ENCODE data around the gene RBPJ.

DNA sequence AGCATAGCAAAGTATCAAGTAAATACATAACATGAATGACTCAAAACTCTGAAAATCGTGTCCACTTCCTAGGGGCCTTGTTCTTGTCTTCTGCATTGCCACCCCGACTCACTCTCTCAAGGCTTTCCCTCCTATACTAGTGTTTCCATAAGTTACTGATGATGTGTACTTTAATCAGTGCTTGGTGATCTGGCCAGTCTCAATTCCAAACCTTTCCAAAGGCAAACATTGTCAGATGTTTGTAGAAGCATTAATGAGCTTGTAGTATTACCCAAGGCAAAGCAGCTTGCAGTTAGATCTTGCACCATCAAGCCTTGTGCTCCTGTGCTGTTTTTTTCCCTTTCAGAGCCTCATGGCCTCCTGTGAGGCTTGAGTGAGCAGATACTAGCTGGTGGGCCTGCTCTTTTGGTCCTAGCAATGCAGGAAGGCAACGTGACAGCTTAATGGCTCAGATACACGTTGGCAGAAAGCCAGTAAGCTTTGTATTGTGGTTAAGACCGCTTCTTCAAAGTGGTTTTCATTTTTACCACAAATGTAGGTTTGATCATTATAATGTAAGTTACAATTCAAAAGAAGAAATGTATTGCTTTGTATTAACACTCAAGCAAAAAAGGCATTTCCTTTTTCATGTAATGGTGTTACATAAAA, 51.8 kb downstream of the RBPJ start:
- no peak for TF ChIP-seq EP300 (IDR thresholded peaks at IDR 0.05)
- TF ChIP-seq, protein P1, sequence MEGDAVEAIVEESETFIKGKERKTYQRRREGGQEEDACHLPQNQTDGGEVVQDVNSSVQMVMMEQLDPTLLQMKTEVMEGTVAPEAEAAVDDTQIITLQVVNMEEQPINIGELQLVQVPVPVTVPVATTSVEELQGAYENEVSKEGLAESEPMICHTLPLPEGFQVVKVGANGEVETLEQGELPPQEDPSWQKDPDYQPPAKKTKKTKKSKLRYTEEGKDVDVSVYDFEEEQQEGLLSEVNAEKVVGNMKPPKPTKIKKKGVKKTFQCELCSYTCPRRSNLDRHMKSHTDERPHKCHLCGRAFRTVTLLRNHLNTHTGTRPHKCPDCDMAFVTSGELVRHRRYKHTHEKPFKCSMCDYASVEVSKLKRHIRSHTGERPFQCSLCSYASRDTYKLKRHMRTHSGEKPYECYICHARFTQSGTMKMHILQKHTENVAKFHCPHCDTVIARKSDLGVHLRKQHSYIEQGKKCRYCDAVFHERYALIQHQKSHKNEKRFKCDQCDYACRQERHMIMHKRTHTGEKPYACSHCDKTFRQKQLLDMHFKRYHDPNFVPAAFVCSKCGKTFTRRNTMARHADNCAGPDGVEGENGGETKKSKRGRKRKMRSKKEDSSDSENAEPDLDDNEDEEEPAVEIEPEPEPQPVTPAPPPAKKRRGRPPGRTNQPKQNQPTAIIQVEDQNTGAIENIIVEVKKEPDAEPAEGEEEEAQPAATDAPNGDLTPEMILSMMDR (IDR thresholded peaks at IDR 0.05): no peak
- TF ChIP-seq POLR2A (IDR thresholded peaks at IDR 0.05): no peak

Measured in tibial nerve (tissue), 4 donors.